Measurements from ENCODE around the gene SLC22A12. TPM values are rescaled to one million over a fixed set of nuclear protein-coding genes. Genes with fewer than 3 reads are reported as not detected.

The SLC22A12 gene
- polyA plus RNA-seq, 3 donors: 0.02 to 0.09 TPM; not detected in 1

GRCh38 chr11:64599698-64600211 is 8.7 kb downstream of the SLC22A12 start:
- 85 to 89% (median 87%) methylated on average over 17 of the region's 17 CpGs for WGBS, 3 donors
- H3K27ac ChIP-seq (ENCODE audit: low read depth, low read length): no peak overlapping the region

DNA sequence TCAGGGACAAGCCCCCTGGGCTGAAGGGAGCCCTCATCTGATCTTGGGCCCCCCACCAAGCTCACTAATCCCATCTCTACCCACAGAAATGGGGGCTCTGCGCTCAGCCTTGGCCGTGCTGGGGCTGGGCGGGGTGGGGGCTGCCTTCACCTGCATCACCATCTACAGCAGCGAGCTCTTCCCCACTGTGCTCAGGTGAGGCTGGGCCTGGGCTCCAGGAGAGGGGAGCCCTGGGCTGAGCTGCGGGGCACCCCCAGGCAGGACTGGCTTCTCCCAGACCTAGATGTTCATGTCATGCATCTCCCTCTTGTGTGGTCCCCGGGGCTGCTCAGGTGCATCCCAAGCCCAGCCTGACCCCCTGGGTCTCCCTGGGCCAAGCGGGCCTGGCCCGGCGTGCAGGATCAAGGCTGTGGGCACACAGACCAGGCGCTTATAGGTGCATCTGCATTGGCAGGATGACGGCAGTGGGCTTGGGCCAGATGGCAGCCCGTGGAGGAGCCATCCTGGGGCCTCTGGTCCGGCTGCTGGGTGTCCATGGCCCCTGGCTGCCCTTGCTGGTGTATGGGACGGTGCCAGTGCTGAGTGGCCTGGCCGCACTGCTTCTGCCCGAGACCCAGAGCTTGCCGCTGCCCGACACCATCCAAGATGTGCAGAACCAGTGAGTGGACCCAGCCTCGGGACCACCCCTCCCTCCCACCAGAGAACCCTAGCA is 9.4 kb downstream of the SLC22A12 start:
- no peak overlapping the region for H3K27ac ChIP-seq (ENCODE audit: low read depth, low read length)
- WGBS, 3 donors: 89 to 93% (median 91%) methylated on average over 18 to 19 of the region's 19 CpGs

GRCh38 chr11:64601605-64602465 is 10.8 kb downstream of the SLC22A12 start:
- no peak overlapping the region for H3K27ac ChIP-seq (ENCODE audit: low read depth, low read length)
- WGBS, 3 donors: 80 to 87% (median 84%) methylated on average over 12 of the region's 12 CpGs

- 92 to 94% (median 93%) methylated on average over 9 to 10 of the region's 10 CpGs for WGBS, 3 donors
- no peak overlapping the region for H3K27ac ChIP-seq (ENCODE audit: low read depth, low read length)
Observed at GRCh38 chr11:64602466-64603070, 11.5 kb downstream of the SLC22A12 start.

- 81 to 88% (median 87%) methylated on average over 10 of the region's 10 CpGs for WGBS, 3 donors
Observed at GRCh38 chr11:64603411-64604110, 12.5 kb downstream of the SLC22A12 start.

GRCh38 chr11:64604458-64605243 is 13.6 kb downstream of the SLC22A12 start:
- 76 to 79% (median 77%) methylated on average over 7 of the region's 7 CpGs for WGBS, 3 donors
- no peak overlapping the region for H3K27ac ChIP-seq (ENCODE audit: low read depth, low read length)

More at GRCh38 chr11:64603411-64604110, 12.5 kb downstream of the SLC22A12 start:
- H3K27ac ChIP-seq (ENCODE audit: low read depth, low read length): no peak overlapping the region

GRCh38 chr11:64605244-64605560 is 14.2 kb downstream of the SLC22A12 start:
- H3K27ac ChIP-seq (ENCODE audit: low read depth, low read length): no peak overlapping the region
- WGBS, 3 donors: 61 to 68% (median 62%) methylated on average over 10 of the region's 10 CpGs

DNA sequence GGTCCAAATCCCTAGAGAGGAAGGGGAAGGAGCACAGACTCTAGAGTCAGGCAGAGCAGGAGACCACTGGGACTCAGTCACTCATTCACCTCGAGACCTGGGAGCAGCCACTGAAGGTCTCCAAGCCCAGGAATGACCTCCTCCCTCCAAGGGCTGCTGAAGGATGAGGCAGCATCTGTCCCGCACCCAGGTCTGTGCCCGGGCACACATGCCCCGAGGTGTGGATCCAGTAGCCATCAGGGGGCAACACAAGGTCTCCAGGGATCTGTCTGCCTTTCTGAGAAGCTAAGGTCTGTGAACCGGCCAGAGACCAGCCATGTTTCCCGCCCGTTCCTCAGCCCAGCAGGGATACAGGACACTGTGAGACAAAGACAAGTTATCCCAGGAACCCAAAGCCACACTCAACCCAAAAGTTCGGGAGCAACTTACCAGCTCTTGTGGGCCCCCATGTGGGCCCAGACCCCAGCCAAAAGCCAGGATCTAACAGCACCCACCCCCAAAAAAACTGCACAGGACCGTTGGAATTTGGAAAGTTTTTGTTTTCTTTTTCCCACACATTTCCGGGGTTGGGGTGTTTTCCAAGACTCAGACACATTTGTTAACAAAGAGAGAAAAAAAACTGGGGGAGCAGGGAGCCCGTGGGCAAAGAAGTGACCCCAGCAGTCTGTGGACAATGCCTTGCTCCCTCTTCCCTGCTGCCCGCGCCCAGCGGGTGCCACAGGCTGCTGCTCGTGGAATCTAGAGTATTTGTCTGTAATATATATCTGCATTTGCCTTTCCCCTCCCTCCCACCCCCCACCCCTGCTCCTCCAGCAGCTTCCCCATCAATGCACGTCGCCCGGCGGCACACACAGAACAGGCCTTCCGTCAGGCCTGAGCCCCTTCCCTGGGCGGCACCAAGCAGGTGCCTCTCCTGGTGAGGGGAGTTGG is 14.9 kb downstream of the SLC22A12 start:
- H3K27ac ChIP-seq (ENCODE audit: low read depth, low read length): no peak overlapping the region
- 66 to 86% (median 76%) methylated on average over 21 of the region's 21 CpGs for WGBS, 3 donors

DNA sequence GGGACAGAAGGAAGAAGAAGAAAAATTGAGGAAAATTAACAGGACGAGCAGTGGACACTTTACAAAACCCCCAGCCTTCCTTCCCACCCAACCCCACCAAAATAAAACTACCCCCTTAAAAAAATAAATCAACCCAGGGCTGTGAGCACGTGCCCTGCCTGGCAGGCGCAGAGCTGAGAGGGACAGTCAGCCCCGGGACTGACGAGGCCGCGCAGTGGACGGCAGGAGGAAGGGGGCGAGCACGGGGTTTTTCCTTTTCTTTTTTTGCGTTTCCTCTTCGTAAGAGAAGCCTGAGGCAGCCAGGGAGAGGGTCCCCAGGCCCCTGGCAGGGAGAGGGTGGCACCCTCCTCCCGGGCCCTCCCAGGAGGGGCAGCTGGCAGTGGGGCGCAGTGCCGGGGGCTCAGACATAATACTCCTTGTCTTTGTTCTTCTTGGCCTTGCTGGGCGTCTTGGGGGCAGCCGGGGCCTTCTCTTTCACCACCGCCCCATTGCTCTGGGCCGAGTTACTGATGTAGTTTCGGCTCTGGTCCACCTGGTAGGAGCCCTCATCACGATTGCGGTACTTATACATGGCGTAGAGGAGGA is 15.9 kb downstream of the SLC22A12 start:
- WGBS, 3 donors: 74 to 86% (median 74%) methylated on average over 22 to 23 of the region's 23 CpGs
- no peak overlapping the region for H3K27ac ChIP-seq (ENCODE audit: low read depth, low read length)

- H3K27ac ChIP-seq (ENCODE audit: low read depth, low read length): no peak overlapping the region
- 72 to 77% (median 76%) methylated on average over 50 to 55 of the region's 55 CpGs for WGBS, 3 donors
Observed at GRCh38 chr11:64607381-64607985, 16.5 kb downstream of the SLC22A12 start.

DNA sequence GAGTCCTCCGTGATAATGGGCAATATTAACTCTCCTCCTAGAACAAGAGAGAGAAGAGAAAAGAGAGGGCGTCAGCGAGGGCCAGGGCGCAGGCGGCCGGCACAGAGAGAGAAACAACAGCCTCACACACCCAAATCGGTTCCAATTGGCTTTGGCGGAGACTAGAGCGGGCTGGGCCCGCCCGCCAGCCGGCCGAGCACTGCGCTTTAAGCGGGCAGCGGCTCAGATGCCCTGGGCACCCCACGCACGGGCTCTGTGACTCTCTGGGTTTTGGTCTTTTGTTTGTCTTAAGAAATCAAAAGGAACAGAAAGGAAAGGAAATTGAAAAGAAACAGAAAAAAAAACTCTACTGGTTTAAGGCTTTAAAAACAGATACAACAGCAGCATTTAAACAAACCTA is 17.0 kb downstream of the SLC22A12 start:
- 44 to 49% (median 48%) methylated on average over 17 to 18 of the region's 18 CpGs for WGBS, 3 donors
- no peak overlapping the region for H3K27ac ChIP-seq (ENCODE audit: low read depth, low read length)

DNA sequence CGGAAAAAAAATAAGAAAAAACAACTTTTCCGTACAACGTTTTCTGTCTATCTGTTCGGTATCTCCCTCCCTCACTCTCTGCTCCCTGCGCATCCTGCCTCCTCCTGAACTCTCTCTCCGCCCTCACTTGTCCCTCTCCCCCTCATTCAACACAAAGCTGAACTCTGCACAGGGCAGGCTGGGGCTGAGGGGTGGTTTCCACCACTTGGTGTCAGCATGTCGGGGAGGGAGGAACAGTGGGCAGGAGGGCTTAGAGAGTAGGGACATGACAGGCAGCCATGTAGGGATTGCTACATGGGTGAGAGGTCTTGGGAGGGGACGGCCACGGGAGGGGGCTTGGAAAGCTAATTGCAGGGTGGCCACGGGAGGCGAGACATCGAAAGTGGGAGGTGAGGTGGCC is 17.6 kb downstream of the SLC22A12 start:
- H3K27ac ChIP-seq (ENCODE audit: low read depth, low read length): no peak overlapping the region
- 62 to 72% (median 62%) methylated on average over 12 of the region's 12 CpGs for WGBS, 3 donors

GRCh38 chr11:64609436-64610047 is 18.5 kb downstream of the SLC22A12 start:
- 50 to 88% (median 81%) methylated on average over 5 of the region's 5 CpGs for WGBS, 3 donors
- H3K27ac ChIP-seq (ENCODE audit: low read depth, low read length): no peak overlapping the region

DNA sequence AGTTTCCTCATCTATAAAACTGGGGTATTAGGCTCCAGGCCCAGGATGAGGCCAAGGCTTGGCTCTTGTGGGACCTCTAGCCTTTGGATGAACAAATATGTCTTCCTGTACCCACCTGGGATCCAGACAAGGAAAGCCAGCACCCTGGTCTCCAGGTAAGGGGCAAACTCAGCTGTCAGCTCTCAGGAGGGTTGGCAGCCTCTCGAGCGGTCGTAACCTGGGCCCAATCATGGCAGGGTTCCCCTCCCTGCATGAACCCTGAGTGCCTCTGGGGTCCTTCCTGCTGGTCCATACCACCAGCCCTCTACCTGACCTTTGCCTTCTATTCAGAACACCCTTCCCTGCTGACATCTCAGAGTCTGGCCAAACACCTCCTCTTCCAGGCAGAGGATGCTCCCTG is 19.6 kb downstream of the SLC22A12 start:
- H3K27ac ChIP-seq (ENCODE audit: low read depth, low read length): no peak overlapping the region
- WGBS, 3 donors: 95 to 100% (median 98%) methylated on average over 3 of the region's 3 CpGs

DNA sequence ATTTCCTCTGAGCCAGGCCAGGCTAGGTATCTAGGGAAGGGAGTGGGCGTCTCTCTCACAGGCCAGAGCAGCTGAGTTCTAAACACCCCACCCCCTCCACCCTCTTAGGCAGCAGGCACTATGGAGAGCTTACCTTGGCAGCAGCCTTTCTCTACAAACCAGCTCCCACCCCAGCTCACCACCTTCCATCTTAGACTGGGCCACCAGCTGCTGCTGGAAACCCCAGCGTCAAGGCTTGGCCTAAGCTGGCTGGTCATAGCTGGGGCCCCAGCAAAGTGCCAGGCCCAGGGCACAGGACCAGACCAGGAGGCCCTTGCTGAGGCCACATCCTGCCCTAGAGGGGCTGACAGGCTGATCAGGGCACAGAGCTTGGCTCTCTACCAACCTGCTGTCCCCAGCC is 20.2 kb downstream of the SLC22A12 start:
- WGBS, 3 donors: 83 to 91% (median 86%) methylated on average over 2 of the region's 2 CpGs
- H3K27ac ChIP-seq (ENCODE audit: low read depth, low read length): no peak overlapping the region
